GM18519 (cell line): ENCODE measurements around the gene LRRC51.
"Not testable (repeated sequence)": the region's sequence is repeated elsewhere in the genome, so short reads cannot be mapped to it uniquely, and the experiment has no call there.

ENCODE experiments used
- ATAC-seq: cut with Tn5 transposase; IDR thresholded peaks from one replicate; pipeline ENCODE4 v1.9.1; 2021; ENCODE audit warnings: mild to moderate bottlenecking, moderate library complexity; ENCODE audit not compliant: unreplicated experiment, low FRiP score

The LRRC51 gene

GRCh38 chr11:72135891-72136683 is 55.4 kb downstream of the LRRC51 start:
- ATAC-seq, result no peak

GRCh38 chr11:72136684-72137262 is 56.1 kb downstream of the LRRC51 start:
- ATAC-seq, result no peak

- ATAC-seq, result no peak
These were observed 58.3 kb downstream of the LRRC51 start for GRCh38 chr11:72138821-72139390.

- ATAC-seq, result no peak
These were observed 58.9 kb downstream of the LRRC51 start for GRCh38 chr11:72139500-72139899.

GRCh38 chr11:72140661-72141060 is 60.0 kb downstream of the LRRC51 start:
- no peak for ATAC-seq

- ATAC-seq, result no peak
These were observed 60.4 kb downstream of the LRRC51 start for GRCh38 chr11:72141066-72141465.

GRCh38 chr11:72142086-72142485 is 61.4 kb downstream of the LRRC51 start:
- not testable (repeated sequence) for ATAC-seq

GRCh38 chr11:72142543-72142942 is 61.9 kb downstream of the LRRC51 start:
- ATAC-seq, result not testable (repeated sequence)

GRCh38 chr11:72144807-72145565 is 64.3 kb downstream of the LRRC51 start:
- ATAC-seq, result no peak
